HEK293T (cell line): ENCODE results near the gene MON2.

Experiments used
- ARNT ChIP-seq: fragments of 450-650 bp; IDR thresholded peaks from 2 replicates; pipeline ENCODE4 v1.6.1; 2017; ENCODE audit warnings: mild to moderate bottlenecking
- BHLHE40 ChIP-seq: fragments of 450-650 bp; IDR thresholded peaks from 2 replicates; pipeline ENCODE4 v1.6.1; 2016; ENCODE audit warnings: mild to moderate bottlenecking, moderate library complexity, borderline replicate concordance
- CTBP1 ChIP-seq: fragments of 450-650 bp; IDR thresholded peaks from 2 replicates; pipeline ENCODE4 v1.6.1; 2016; ENCODE audit warnings: borderline replicate concordance
- ELF4 ChIP-seq: fragments of 450-650 bp; IDR thresholded peaks from 2 replicates; pipeline ENCODE4 v1.6.1; 2017; ENCODE audit warnings: antibody characterized with exemption
- FOXK2 ChIP-seq: fragments of 450-650 bp; IDR thresholded peaks from 2 replicates; pipeline ENCODE4 v1.6.1; 2016; ENCODE audit warnings: mild to moderate bottlenecking
- HDGF ChIP-seq: fragments of 450-650 bp; IDR thresholded peaks from 2 replicates; pipeline ENCODE4 v1.6.1; 2017; ENCODE audit warnings: antibody characterized with exemption, borderline replicate concordance
- NFRKB ChIP-seq: fragments of 450-650 bp; IDR thresholded peaks from 2 replicates; pipeline ENCODE4 v1.6.1; 2016; ENCODE audit warnings: mild to moderate bottlenecking, moderate library complexity
- PKNOX1 ChIP-seq: fragments of 450-650 bp; IDR thresholded peaks from 2 replicates; pipeline ENCODE4 v1.6.1; 2016
- SP1 ChIP-seq: fragments of 450-650 bp; IDR thresholded peaks from 2 replicates; pipeline ENCODE4 v1.6.1; 2017
- SUZ12 ChIP-seq: fragments of 450-650 bp; IDR thresholded peaks from 2 replicates; pipeline ENCODE4 v1.6.1; 2016; ENCODE audit warnings: mild to moderate bottlenecking
- TARDBP ChIP-seq: fragments of 450-650 bp; IDR thresholded peaks from 2 replicates; pipeline ENCODE4 v1.6.1; 2016
- ZNF384 ChIP-seq: fragments of 450-650 bp; IDR thresholded peaks from 2 replicates; pipeline ENCODE4 v1.6.1; 2016

GRCh38 chr12:62601765-62602164 is 135.1 kb downstream of the MON2 start:
- TF ChIP-seq FOXK2: no peak
- TF ChIP-seq SP1: no peak
- no peak for TF ChIP-seq BHLHE40
- no peak for TF ChIP-seq ZNF384
- no peak for TF ChIP-seq TARDBP
- no peak for TF ChIP-seq SUZ12
- no peak for TF ChIP-seq ELF4
- no peak for TF ChIP-seq NFRKB
- no peak for TF ChIP-seq CTBP1
- TF ChIP-seq HDGF: no peak
- TF ChIP-seq ARNT: no peak
- TF ChIP-seq PKNOX1: no peak
